CD4-positive, alpha-beta T cell (primary cell): Measurements from ENCODE around the gene SHOX. TPM values are rescaled to one million over a fixed set of nuclear protein-coding genes. Genes with fewer than 3 reads are reported as not detected.
A peak's percentile ranks its signal among the peaks of the same experiment; 100 is the strongest.

Source experiments
- ATAC-seq: fragments of 200-7000 bp; cut with Tn5 transposase; one replicate; pipeline ENCODE4 v1.10.0; 2022; ENCODE audit warnings: mild to moderate bottlenecking; ENCODE audit not compliant: poor library complexity
- CTCF ChIA-PET: fragments of 350-600 bp; sonication (Branson Sonifier 250); formaldehyde crosslinking; loops from one replicate; lab custom pipeline; 2021; ENCODE audit warnings: antibody characterized with exemption, inconsistent platforms; lab: Charles Lee
- POLR2A ChIA-PET: fragments of 350-600 bp; sonication (Branson Sonifier 250); formaldehyde crosslinking; loops from one replicate; lab custom pipeline; 2021; ENCODE audit warnings: antibody characterized with exemption, inconsistent platforms; lab: Charles Lee
- DNase-seq, 14 experiments: peaks; one replicate each; pipeline ENCODE4 v3.0.0-alpha.2; 2013 to 2020; ENCODE audit warnings: mixed read lengths in 2 of 14
- H3K27ac ChIP-seq, 2 donors: one replicate each; pipeline versions ENCODE4 v1.5.1 to v1.7.0; 2013; ENCODE audit warnings: low read length in 2 of 2, low read depth in 1 of 2, mild to moderate bottlenecking in 1 of 2
- H3K27me3 ChIP-seq, 2 experiments: 1 replicate in 1 of 2; 2 replicates in 1 of 2; pipeline versions ENCODE4 v1.6.1 to v1.7.0; 2013; ENCODE audit warnings: low read length in 2 of 2, control low read depth in 1 of 2, mild to moderate bottlenecking in 1 of 2, moderate library complexity in 1 of 2; ENCODE audit not compliant: insufficient read depth in 2 of 2, control insufficient read depth in 1 of 2
- H3K36me3 ChIP-seq: one replicate; pipeline ENCODE4 v1.6.1; 2013; ENCODE audit warnings: low read length, control low read depth; ENCODE audit not compliant: insufficient read depth
- H3K4me1 ChIP-seq: one replicate; pipeline ENCODE4 v1.6.1; 2013; ENCODE audit warnings: low read length, control low read depth; ENCODE audit not compliant: insufficient read depth
- H3K4me3 ChIP-seq: one replicate; pipeline ENCODE4 v1.5.1; 2013; ENCODE audit warnings: mild to moderate bottlenecking, low read length, moderate library complexity
- H3K9me3 ChIP-seq, 2 experiments: 1 replicate in 1 of 2; 2 replicates in 1 of 2; pipeline versions ENCODE4 v1.6.1 to v1.7.0; 2013; ENCODE audit warnings: low read length in 2 of 2, mild to moderate bottlenecking in 2 of 2, control low read depth in 1 of 2, moderate library complexity in 1 of 2; ENCODE audit not compliant: control insufficient read depth in 1 of 2, insufficient read depth in 1 of 2
- H3K27ac Mint-ChIP-seq: one replicate; pipeline ENCODE4 v1.8.0; 2020; ENCODE audit warnings: mixed read lengths
- H3K27me3 Mint-ChIP-seq: one replicate; pipeline ENCODE4 v1.8.0; 2021; ENCODE audit warnings: mixed read lengths
- H3K36me3 Mint-ChIP-seq: one replicate; pipeline ENCODE4 v1.8.0; 2021; ENCODE audit warnings: low read depth, mixed read lengths
- H3K4me1 Mint-ChIP-seq: one replicate; pipeline ENCODE4 v1.8.0; 2021; ENCODE audit warnings: low read depth, mixed read lengths
- H3K4me3 Mint-ChIP-seq: one replicate; pipeline ENCODE4 v1.8.0; 2020; ENCODE audit warnings: mild to moderate bottlenecking, mixed read lengths
- H3K9me3 Mint-ChIP-seq: one replicate; pipeline ENCODE4 v1.8.0; 2020; ENCODE audit warnings: mixed read lengths
- intact Hi-C, 2 experiments: fragments of 100-400 bp; cut with DNase I in 1 of 2; cut with micrococcal nuclease in 1 of 2; formaldehyde crosslinking; loops; one replicate each; pipeline versions ENCODE4 v1.15.1 to v1.9.0; 2023 to 2025; cut with DNase I, micrococcal nuclease
- total RNA-seq, 174 experiments: library from RNA in 2 of 174; stranded (reverse) in 2 of 174; gene quantifications; one replicate each; pipeline ENCODE4 v1.2.3 and lab custom pipeline; 2021 to 2026
- TF ChIP-seq, protein P1 (sequence below): fragments of 200-600 bp; IDR thresholded peaks from one replicate; pipeline ENCODE4 v1.8.0; 2022; ENCODE audit warnings: antibody characterized with exemption, mild to moderate bottlenecking

Gene SHOX
- total RNA-seq, 2 experiments from 2014 or later = not detected

DNA sequence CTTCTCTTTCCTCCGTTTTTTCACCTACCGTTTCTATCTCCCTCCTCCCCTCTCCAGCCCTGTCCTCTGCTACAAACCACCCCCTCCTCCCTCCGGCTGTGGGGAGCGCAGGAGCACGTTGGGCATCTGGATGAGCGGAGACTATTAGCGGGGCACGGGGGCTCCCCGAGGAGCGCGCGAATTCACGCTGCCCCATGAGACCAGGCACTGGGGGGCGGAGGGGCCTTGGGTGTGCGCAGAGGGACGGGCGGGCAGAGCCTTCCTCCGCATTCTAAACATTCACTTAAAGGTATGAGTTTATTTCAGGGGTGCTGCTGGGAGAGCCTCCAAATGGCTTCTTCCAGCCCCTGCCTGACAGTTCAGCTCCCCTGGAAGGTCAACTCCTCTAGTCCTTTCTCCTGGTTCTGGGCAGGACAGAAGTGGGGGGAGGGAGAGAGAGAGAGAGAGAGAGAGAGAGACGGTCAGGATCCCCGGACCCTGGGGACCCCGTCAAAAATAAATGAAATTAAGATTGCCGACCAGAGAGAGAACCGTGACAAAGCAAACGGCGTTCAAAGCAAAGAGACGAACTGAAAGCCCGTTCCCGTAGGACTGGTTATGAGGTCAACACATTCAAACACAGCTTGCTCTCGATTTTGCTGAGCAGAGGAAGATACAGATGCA lies 5.0 kb downstream of the SHOX start:
- Histone ChIP-seq H3K36me3 (no peaks in the 10 kb centered on the region), H3K4me3 (no peak overlapping the region), H3K9me3 (peaks cover 0 to 45% of the 10 kb centered on the region in 2 experiments), H3K27ac (no peak overlapping the region), H3K4me1 (no peaks in the 10 kb centered on the region), H3K27me3 (peaks cover 66 to 71% of the 10 kb centered on the region in 2 experiments)
- POLR2A ChIA-PET = no interaction called here
- Mint-ChIP-seq H3K9me3 (no peaks in the 10 kb centered on the region), H3K27me3 (peaks cover 70% of the 10 kb centered on the region), H3K4me1 (peaks cover 8% of the 10 kb centered on the region), H3K4me3 (no peak overlapping the region), H3K36me3 (no peaks in the 10 kb centered on the region), H3K27ac (no peak overlapping the region)
- peak in 1 of 14 experiments; percentile 8 for DNase-seq
- intact Hi-C loops = no loop called here
- no peak for ATAC-seq
- CTCF ChIA-PET = no interaction called here
- TF ChIP-seq, protein P1, sequence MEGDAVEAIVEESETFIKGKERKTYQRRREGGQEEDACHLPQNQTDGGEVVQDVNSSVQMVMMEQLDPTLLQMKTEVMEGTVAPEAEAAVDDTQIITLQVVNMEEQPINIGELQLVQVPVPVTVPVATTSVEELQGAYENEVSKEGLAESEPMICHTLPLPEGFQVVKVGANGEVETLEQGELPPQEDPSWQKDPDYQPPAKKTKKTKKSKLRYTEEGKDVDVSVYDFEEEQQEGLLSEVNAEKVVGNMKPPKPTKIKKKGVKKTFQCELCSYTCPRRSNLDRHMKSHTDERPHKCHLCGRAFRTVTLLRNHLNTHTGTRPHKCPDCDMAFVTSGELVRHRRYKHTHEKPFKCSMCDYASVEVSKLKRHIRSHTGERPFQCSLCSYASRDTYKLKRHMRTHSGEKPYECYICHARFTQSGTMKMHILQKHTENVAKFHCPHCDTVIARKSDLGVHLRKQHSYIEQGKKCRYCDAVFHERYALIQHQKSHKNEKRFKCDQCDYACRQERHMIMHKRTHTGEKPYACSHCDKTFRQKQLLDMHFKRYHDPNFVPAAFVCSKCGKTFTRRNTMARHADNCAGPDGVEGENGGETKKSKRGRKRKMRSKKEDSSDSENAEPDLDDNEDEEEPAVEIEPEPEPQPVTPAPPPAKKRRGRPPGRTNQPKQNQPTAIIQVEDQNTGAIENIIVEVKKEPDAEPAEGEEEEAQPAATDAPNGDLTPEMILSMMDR = no peak

DNA sequence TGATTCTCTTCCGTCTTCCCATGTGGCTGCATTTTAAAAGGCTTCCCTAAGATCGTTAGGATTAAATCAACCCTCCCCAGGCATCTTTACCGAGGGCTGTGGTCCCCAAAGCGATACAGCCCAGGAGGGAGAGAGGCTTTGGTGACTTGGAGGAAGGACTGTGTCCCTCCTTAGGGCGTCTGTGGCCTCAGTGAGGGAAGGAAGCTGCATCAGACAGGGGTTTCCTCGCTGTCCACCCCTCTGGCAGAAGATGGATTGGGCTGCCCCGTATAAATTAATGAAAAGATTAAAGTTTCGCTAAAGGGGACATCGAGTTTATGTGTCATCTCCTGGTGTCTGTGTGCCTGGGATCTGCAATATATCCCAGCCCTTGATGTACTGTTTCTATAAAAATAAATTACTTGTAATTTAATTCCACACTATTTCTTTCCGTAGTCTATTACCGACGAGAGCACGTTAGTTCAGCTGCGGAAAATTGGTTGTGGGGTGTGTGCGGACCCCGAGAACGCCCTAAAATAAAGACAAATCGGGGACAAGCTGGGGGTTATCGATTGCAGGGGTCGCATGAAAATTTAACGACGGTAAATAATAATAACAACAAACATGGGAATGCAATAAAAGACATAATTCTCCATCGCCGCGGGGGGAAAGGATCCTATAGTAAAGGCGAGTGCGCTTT lies 6.5 kb downstream of the SHOX start:
- intact Hi-C loops = no loop called here
- ATAC-seq (no peak), DNase-seq (peak in 1 of 14 experiments; percentile 8)
- no peaks in the 10 kb centered on the region for H3K9me3 Mint-ChIP-seq
- Histone ChIP-seq H3K27me3 (peaks cover 55 to 72% of the 10 kb centered on the region in 2 experiments), H3K9me3 (peaks cover 0 to 44% of the 10 kb centered on the region in 2 experiments), H3K36me3 (no peaks in the 10 kb centered on the region), H3K4me1 (no peaks in the 10 kb centered on the region), H3K27ac (no peak overlapping the region), H3K4me3 (no peak overlapping the region)
- H3K36me3 Mint-ChIP-seq = no peaks in the 10 kb centered on the region
- TF ChIP-seq, protein P1 = no peak
- H3K4me1 Mint-ChIP-seq = peaks cover 8% of the 10 kb centered on the region
- ChIA-PET POLR2A (no interaction called here), CTCF (no interaction called here)
- H3K27me3 Mint-ChIP-seq = peaks cover 70% of the 10 kb centered on the region
- no peak overlapping the region for H3K27ac Mint-ChIP-seq
- no peak overlapping the region for H3K4me3 Mint-ChIP-seq

DNA sequence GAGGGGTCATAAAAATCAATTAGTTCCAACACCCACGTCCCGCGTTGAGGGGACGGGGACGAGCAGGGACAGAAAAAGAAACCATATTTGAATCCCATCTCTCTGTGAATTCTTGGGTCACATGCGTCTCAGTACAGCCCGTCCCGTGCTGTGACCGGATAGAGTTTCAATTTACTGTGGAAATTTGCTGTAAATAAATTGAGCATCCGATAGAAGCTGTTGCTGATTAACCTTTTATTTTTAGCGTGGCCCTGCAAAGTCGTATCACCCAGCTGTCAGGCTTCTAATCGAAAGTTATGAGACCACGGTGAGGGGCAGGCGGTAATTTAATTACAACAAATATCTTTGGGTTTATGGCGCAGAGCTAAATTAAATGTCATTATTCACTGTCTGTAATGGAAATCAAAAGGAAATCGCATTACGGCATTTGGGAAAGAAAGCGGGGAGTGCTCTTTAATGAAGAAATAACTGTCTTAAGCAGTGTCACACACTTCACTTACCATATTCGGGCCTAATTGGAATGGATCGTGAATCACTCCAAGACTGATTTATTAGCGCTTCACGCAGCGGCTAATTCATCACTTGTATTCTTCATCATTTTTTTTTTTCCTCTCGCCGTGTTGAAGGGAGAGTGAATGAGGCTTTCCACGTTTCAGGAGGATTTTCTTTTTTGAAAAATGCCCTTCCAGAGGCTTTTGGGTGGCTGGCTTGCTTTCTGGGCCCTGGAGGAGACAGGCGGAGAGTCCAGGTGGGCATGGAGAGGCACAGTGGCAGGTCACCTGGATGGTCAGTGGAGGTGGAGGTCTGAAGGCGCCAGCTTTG lies 7.3 kb downstream of the SHOX start:
- Histone ChIP-seq H3K4me1 (no peaks in the 10 kb centered on the region), H3K27me3 (peaks cover 48 to 68% of the 10 kb centered on the region in 2 experiments), H3K4me3 (no peak overlapping the region), H3K27ac (no peak overlapping the region), H3K36me3 (no peaks in the 10 kb centered on the region), H3K9me3 (peaks cover 0 to 44% of the 10 kb centered on the region in 2 experiments)
- H3K27ac Mint-ChIP-seq = no peak overlapping the region
- peaks cover 8% of the 10 kb centered on the region for H3K4me1 Mint-ChIP-seq
- no peaks in the 10 kb centered on the region for H3K9me3 Mint-ChIP-seq
- H3K4me3 Mint-ChIP-seq = no peak overlapping the region
- ChIA-PET POLR2A (no interaction called here), CTCF (no interaction called here)
- peaks cover 62% of the 10 kb centered on the region for H3K27me3 Mint-ChIP-seq
- H3K36me3 Mint-ChIP-seq = no peaks in the 10 kb centered on the region
- DNase-seq (peak in 1 of 14 experiments; percentile 5), ATAC-seq (no peak)
- TF ChIP-seq, protein P1 = no peak
- intact Hi-C loops = no loop called here
